Myocyte (in vitro differentiated cells): Measurements from ENCODE around the gene ADCY3. TPM values are rescaled to one million over a fixed set of nuclear protein-coding genes. Genes with fewer than 3 reads are reported as not detected.

Experiments
- DNase-seq: peaks from one replicate; pipeline ENCODE4 v3.0.0-alpha.2; 2012; ENCODE audit warnings: low read depth
- polyA plus RNA-seq: library from polyadenylated mRNA; unstranded; fragments of >200 nt; gene quantifications from one replicate; pipeline ENCODE4 v1.2.1, GENCODE V29; 2012; ENCODE audit warnings: missing spikeins
- total RNA-seq: library from RNA; depleted of rRNA; stranded (reverse); fragments of >200 nt; gene quantifications from 2 replicates; pipeline ENCODE4 v1.2.3, GENCODE V29; 2014

Gene ADCY3
- total RNA-seq: 3.5 and 6.5 TPM in 2 replicates
- 11.6 TPM for polyA plus RNA-seq

DNA sequence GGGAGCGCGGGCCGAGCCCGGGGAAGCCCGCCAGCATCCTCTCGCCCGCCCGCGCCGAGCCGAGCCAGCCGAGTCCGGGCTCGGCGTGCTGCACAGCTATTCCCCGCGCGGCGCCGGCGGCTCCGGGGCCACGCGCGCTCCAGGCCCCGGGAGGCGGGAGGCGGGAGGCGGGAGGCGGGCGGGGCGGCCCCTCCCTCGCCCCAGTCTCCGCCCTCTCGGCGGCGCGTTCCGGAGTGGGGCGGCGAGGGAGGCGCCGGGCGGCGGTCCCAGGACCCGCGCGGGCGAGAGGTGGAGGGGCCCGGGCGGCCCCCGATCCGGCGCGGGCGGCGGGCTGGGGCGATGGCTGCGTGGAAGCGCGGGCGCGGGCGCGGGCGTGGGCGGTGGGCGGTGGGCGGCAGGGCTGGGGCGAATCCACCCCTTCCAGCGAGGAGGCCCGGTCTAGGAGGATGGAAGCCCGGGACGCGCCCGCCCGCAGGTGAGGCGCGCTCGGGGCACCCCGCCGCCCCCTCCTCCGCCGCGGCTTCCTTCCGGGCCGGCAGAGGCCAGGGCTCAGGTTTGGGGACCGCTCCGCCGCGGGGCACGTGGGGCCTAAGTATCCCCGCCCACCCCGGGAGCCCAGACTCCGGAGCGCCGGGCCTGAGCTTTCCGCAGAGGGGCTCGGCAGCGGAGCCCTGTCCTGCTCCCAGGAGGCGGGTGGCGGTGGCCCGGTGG lies at the start of gene ADCY3:
Gene ADCY3 (minus strand): TSS at position 140 of the 711 bp plus-strand sequence. CDS start 1,250 bp downstream, outside the sequence.
- no peak for DNase-seq

GRCh38 chr2:24969784-24970183 lies 49.7 kb upstream of the ADCY3 start:
- DNase-seq: no peak

DNA sequence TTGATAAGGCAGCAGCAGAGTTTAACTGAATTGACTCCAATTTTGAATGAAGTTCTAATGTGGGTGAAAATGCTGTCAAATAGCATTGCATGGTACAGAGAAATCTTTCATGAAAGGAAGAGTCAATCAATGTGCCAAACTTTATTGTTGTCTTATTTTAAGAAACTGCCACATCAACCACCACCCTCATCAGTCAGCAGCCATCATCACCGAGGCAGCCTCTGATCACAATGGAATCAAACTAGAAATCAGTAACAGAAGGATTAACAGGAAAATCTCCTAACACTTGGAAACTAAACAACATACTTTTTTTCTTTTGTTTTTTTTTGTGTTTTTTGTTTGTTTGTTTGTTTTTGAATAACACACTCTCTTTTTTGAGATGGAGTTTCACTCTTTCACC lies 41.9 kb upstream of the ADCY3 start:
- DNase-seq: no peak

GRCh38 chr2:24959761-24960160 lies 39.7 kb upstream of the ADCY3 start:
- DNase-seq: no peak

- DNase-seq: no peak
Measured at GRCh38 chr2:24958411-24958935, 38.4 kb upstream of the ADCY3 start.

GRCh38 chr2:24957976-24958375 lies 37.9 kb upstream of the ADCY3 start:
- no peak for DNase-seq

- DNase-seq: peak; percentile 12
Measured at GRCh38 chr2:24957221-24957620, 37.2 kb upstream of the ADCY3 start.

- no peak for DNase-seq
Measured at GRCh38 chr2:24955921-24956320, 35.9 kb upstream of the ADCY3 start.

DNA sequence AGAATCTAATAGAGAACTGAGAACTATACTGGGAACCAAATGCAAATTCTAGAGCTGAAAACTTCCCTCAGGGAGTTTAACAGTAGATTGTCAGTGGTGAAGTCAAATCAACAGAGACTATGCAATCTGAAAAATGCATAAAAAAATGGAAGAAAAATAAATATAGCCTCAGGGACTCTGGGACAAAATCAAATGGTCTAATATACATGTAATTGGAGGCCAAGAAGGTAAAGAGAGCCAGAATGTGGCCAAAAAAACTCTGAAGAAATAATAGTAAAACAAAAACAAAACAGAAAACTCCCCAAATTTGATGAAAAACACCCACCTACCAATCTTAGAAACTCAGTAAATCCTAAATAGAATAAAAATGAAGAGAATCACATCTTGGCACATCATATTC lies 35.2 kb upstream of the ADCY3 start:
- DNase-seq: no peak

DNA sequence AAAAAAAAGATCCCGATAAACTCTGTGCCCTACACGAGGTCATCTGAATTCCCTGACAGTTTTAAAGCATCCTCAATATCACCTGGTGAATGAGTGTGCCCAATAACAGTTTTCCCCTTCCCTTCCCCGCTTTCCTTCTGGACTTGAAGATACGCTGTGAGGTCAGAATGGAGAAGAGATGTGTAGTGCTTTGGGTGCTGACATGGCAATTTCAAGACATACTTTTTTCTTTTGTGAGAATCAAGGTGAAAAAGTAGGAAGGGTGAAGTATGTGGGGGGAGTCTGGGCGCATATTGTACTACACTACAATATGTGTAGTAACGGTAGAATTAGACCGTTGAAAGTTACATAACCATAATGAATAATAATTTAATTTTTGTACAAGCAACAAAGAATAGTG lies 30.1 kb upstream of the ADCY3 start:
- DNase-seq: no peak

DNA sequence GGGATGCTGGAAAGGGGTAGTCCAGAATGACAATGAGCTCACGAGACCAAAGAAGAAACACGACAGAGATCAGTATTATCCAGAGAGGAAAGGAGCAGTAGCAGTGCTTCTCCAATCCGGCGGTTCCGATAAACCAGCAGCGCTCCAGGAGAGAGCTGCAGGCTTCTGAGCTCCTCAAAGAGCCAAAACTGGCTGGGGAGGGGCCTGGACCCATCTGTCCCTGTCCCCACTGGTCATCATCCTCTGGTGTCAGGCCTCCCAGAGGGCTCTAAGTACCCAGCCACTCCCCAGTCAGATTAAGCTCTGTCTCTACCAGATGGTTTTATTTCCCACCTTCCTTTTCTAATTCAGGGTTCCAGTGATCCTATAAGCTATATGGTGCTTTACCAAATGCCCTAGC lies 28.5 kb upstream of the ADCY3 start:
- DNase-seq: no peak

DNA sequence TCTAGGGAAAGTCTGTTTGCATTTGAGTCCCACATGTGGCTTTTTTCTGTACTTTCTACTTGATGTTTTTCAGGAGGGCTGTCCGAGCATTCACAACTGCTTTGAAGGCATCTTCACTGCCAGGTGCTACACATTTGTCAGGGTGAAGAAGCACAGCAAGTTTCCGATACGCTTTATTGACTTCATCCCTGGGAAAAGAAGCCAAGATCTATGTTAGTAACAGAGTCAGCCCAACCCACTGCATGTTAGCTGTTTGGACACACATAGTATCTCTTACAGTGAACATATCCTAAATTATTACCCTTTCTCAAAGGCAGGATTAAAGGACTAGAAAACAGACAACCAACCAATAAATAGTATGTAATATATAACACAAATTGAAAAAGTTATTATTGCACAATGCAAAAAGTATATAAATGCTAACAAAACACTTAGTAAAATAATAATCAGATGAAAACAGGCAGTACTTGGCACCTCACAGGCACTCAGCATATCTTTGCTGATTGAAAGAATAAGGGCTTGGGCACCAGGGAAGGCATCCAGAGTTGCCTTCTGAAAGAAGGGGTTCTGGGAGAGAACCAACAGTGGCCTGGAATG lies 27.6 kb upstream of the ADCY3 start:
- DNase-seq: no peak

DNA sequence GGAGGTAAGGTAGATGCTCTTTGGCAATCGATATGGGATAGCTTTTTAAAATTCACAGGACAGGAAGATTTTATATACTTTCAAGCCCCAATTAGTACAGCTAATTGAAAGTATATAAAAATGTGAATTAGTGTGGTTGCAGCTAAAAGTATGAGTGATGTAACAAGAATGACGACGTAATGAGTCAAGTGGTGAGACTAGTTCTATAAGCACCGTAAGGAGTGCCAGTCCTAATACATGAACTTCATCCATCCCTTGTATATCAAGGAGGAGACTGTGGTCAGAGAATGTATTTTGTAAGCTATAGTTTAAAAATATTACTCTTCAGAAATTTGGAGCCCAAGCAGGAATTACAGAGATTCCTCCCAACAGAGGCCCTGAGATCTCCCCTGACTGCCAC lies 25.9 kb upstream of the ADCY3 start:
- no peak for DNase-seq

- DNase-seq: no peak
Measured at GRCh38 chr2:24943427-24944053, 23.5 kb upstream of the ADCY3 start.

- DNase-seq: no peak
Measured at GRCh38 chr2:24939353-24939752, 19.3 kb upstream of the ADCY3 start.

DNA sequence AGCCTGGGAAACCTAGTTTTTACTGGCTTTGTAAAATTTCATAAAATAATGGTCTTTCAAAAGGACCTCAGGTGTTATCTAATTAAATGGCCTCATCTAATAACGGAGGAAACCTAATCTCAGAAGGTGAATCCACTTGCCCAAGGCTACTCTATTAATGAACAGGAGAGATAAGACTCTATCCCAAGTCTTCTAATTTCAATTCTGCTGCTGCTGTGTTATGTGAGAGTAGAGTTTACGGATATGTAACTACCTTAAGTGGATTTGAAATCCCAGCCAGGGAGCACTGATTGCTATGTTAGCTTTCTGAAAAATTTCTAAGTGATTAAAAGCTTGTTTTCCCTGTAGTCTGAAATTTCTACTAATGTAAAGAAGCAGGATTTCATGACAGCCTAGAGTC lies 17.2 kb upstream of the ADCY3 start:
- DNase-seq: no peak

DNA sequence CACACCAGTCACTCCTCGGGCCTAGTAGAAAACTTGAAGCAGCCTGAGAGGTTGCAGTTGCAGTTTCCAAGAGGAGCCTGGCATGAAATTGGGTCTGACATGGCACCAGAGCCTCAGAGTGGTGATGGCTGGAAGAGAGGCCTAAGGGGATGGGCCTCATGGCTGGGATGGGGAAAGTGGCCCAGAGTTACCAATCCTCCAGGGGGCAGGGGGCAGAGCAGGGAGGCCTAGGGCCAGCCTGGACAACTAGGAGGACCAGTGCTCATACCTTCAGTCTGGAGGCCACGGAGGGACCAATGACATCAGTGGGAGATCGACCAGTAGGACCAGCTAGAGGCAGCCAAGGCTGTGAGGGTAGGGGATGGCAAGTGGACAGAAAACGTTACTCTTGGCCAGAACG lies 15.1 kb upstream of the ADCY3 start:
- DNase-seq: no peak

GRCh38 chr2:24932715-24933114 lies 12.7 kb upstream of the ADCY3 start:
- no peak for DNase-seq

DNA sequence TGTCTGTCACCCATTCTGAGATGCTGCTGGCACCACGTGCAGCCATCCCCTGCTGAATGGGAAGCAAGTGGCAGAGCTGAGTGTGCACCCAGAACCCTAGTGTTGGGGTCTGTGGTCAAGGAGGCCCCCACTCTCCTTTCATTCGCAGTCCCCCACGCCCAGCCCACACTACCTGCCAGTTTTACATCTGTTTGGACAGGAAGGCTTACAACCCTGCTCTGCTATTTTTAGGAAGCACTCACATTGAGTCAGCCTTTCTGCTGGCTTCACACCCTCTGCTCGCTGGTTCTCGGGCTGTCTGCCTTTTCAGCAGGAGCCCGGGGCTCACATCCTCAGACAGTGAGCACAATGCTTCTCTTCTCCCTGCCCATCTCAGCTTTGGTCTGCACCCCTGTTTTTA lies 10.7 kb upstream of the ADCY3 start:
- peak; percentile 51 for DNase-seq

DNA sequence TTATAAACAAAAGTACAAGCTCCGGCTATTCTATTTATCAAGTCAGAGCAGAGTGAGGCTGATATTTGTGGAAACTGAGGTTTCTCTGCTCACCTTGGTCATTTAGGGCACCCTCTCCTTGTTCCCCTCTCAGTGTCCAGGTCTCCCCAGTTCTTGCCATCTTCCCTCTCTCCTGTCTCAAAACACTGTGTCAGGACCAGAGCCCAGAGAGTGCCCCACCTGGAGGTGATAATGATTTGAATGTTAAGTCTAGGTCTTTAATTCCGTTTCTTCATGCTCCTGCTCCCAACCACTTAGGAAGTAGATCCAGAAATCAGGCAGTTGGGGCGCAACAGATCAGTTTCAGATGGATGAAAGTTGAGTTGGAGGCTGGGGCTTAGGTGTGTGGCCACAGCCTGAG lies 9.2 kb upstream of the ADCY3 start:
- no peak for DNase-seq

DNA sequence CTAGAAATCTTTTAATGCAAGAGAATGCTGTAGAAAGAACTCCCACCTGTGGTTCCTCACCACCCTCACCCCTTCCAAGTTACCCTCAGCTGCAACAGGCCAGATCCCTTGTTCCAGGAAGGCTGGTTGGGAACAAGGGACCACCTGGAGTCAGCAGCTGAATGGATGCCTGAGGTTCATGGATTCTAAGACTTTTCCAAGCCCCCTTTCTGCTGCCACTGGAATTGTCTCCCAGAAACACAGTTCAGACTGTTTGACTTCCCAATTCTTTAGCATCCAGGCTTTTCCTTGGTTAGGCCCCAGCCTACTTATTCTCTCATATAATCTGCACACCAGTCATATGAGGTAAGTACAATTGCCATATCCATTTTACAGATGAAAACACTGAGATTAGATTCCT lies 8.0 kb upstream of the ADCY3 start:
- DNase-seq: no peak

GRCh38 chr2:24926602-24927252 lies 6.7 kb upstream of the ADCY3 start:
- peak; percentile 14 for DNase-seq
